NCI-H2029 (cell line): ENCODE results near the gene CLDN6.

Source experiments
- DNase-seq: peaks from one replicate; lab custom pipeline; 2025; lab: John Stamatoyannopoulos, UW

The CLDN6 gene

GRCh38 chr16:3013491-3013951, 4.5 kb downstream of the CLDN6 start:
- no peak for DNase-seq

DNA sequence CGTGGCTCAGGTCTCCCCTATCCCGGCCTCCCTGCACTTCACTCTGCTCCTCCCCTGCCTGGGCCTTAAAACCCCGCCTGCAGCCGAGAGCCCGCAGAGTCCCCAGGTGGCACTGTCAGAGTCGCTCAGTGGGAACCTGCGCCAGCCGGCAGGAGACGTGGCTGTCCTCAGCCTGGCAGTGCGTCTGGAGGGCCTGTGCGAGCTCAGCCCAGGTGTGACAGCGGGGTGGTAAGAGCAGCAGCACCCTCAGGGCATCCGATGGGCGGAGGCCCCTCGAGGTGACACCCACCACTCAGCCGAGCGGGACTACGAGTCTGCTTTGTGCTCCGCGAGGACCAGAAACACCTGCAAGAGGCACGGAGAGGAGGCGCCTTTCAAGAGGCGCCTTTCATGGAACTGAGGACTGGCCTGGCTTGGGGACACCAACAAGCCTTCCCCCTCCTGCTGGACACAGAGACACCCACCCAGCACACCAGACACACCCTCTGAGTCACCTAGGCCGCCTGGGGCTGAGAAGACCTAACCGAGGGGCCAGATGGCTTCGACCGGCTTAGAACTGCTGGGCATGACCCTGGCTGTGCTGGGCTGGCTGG, 5.1 kb downstream of the CLDN6 start, which contains the start of gene CLDN9:
Gene CLDN9, plus strand, starts transcription at position 96 of the 593 bp plus-strand sequence. Its CDS starts 440 bp downstream, at position 536.
- DNase-seq = no peak

- peak; percentile 35 for DNase-seq
Measured at GRCh38 chr16:3012246-3012645, 5.7 kb downstream of the CLDN6 start.

DNA sequence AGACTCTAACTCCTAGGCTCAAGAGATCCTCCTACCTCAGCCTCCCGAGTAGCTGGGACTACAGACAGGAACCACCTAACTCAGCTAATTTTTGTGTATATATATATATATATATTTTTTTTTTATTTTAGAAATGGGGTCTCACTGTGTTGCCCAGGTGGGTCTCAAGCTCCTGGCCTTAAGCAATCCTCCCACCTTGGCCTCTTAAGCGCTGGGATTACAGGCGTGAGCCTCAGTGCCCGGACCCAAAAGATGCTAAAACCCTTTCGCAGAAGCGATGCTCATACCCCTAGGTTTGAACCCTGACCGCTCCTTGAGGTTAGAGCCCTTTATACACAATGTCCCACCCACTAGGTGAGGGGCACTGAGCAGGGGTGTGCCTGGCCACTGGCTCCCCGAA, 7.5 kb downstream of the CLDN6 start:
- no peak for DNase-seq

- no peak for DNase-seq
Measured at GRCh38 chr16:3009568-3010390, 8.2 kb downstream of the CLDN6 start.

GRCh38 chr16:3008690-3009037, 9.3 kb downstream of the CLDN6 start:
- DNase-seq = no peak

DNA sequence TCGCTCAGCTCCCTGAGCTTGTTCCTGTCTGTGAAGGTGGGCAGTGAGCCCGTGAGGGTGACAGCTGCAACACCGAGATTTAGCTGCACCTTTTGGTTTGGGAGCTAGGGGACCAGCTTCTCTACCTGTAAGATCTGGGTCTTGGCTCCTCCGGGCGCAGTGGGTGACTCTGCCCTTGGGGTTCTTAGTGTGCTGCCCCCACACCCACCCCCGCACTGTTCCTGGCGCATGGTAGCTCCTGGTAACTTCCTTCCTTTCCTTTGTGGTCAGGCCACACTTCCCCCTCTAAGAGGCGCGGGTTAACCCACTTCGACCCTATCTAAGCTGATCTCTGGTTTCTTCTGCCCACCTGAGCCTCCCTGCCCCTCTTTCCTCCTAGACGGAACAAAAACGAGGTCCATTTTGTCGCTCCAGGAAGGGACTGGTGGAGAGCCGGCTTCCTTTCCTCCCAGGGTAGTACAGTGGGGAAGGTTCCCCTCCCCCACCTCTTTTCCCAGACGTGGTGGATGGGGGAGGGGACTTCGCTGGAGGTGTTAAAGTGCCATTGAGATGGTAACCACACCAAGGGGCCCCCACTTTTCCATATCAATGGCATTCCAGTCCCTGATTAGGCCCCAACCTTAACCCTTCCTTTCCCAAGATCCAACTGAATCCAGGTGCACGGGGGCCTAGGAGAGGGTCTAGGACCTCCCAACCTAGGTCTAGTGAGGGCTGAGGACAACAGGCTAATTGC, 9.9 kb downstream of the CLDN6 start:
- DNase-seq = no peak

DNA sequence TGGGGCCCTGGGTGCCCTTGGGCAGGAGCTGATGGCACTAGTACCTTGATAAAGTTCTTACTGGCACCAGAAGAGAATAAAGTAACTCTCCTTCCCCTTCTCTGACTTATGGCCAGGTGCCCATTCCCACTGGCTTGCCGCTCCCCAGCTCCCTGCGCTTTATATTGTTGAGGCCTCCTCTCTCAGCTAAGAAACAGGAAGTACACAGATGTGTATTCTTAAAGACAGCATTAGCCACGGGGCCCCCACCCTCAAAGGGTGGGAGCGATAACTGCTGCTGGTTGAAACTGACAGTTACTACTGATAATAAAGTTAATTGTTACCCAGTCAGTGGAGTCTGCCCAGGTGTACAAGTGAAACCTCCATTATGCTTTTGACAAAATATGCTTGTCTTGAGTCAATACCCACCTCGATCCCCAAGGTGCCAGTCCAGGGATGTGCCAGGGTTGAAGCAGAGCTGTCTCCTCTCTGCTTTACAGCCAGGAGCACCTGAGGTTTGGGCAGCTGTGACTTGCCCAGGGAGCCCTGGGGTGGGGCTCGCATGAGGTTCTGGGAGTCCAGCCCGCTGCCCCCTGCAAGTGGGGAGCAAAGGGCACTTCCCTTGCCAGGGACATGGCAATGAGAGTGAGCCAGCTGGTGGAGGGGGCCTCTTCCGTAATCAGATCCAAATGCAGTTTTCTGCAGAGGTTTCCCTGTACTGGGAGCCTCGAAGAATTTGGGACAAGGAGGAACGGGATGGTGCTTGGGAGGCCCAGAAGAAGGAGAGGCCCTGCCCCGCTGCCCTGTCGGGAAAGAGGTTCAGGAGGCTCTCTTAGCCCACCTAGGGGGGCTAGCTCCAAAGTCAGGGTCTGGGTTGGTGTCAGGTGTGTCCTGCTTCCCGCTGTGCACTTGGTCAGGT, 10.7 kb downstream of the CLDN6 start:
- DNase-seq = no peak

GRCh38 chr16:3004781-3005284, 13.2 kb downstream of the CLDN6 start:
- DNase-seq = no peak

DNA sequence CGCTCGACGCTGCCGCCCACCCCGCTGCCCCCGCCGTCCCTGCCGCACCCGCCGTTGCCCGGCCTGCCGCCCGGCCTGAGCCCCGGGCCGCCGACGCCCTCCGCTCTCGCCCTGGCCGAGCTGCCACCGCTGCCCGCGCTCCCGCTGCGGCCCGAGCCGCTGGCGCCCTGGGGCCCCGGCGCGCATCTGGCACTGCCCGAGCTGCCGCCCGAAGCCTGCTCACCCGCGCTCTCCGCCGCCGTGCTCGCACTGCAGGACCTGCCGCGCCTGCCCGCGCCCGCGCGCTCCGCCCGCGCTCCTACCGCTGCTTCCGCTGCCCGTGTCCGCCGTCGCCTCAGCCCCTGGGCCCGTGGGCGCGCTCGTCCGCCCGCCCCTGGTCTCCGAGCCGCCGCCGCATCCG, 13.7 kb downstream of the CLDN6 start:
- peak; percentile 26 for DNase-seq

DNA sequence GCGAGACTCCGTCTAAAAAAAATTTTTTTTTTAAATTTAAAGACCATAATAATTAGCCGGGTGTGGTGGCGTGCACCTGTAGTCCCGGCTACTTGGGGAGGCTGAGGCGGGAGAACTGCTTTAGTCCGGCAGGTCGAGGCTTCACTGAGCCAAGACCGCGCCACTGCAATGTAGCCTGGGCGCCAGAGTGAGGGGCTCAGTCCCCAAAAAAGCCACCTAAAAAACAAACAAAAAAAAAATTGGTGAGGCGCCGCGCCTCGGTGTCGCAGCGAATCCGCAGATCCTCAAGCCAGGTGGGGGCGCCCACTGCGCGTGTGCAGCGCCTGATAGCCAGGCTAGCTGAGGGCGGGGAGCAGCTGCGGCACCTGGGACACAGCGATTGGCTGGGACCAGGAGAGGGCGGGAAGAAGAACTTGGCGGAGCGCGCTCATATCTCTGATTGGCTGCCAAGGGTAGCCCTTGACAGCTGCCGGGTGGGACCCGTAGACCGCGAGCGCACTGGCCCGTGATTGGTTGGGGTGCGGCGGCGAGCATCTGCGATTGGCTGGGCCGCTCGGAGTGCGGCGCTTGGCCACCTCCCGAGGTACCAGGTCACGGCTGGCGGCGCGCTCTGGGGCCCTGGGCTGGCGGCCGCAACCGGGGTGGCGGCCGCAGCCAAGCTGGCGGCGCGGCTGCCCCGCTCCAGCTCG, 14.3 kb downstream of the CLDN6 start:
- DNase-seq = peak; percentile 95

DNA sequence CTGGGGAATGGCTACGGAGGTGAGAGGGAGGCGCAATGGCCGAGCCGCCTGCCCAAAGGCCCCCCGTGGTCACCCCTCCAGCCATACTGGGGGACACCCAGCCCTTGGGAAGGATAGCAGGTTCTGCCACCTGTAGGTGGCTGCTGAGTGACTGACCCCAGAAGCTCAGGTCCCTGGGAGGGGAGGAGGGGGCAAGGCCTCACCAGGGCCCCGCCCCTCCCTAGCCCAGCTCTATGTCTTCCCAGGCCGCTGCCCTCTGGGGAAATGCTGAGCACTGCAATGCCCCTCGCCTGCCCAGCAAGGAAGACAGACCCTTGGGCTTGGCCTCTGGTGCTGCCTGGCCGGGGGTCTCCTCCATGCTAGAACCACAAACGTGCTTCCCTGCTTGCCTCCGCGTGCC, 16.7 kb downstream of the CLDN6 start:
- DNase-seq = no peak

DNA sequence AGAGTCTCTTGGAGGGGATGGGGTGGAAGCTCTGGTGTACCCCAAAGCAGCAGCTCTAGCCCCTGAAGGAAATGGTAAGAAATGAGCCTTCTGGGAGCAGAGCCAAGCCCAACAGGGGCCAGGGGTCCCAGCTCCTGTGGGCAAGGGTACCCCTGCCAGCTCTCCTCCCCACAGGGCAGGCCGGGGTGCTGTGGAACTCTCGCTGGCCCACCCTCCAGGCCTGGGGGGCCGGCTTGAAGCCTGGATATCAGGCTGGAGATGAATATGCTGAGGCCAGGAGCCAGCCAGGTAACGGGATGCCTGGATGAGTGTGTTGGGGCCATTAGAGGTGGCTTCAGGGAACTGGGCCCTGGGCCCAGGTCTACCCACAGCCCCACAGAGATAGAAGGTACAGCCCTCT, 17.4 kb downstream of the CLDN6 start:
- no peak for DNase-seq

DNA sequence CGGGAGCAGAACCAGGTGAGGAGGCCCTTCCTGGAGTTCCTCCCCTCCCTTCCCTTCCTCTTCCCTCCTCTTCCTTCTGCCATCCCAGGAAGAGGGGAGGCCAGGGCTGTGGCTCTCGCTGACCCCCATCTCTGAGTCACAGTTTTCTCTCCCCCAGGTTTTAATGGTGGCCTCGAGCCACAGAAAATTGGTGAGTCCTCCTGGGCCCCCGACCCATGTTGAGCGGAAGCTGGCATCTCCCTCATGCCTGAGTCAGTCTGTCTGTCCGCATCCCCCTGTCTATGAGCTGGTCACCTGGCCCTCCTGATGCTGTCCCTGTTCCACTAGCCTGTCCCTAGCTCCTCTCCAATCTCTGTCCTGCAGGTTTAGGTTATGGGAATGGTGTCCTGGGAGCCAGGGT, 18.1 kb downstream of the CLDN6 start:
- DNase-seq = no peak

- no peak for DNase-seq
Measured at GRCh38 chr16:2996298-2996697, 21.7 kb downstream of the CLDN6 start.

DNA sequence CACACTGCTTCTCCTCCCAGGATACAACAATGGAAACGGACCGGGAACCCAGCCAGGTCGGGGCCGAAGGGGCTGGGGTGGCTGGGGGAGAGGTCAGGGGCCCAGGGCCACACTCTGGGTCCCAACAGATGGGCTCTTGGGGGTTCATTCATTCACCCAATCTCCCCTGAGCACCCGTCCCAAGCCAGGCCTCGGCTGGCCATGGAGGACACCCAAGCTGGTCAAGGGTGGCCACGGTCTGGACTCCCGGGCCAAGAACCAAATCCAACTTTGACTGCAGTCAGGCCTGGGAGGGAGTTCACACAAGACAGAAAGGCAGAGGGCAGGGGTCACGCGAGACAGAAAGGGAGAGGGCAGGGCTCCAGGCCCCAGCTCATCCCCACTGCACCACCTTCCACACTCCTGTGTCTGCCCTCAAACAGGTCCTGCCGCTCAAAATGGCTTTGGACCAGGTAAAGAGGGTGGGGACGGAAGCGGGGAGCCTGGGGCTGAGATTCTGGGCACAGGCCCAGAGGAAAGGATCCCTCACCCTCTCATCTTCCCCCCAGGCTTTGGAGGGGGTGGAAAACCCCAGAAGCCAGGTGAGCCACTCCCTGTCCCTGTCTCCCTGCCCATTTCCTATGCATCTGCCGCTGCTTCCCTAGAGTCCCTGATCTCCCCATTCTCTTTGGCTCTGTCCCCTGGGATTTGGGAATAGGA, 25.5 kb downstream of the CLDN6 start:
- DNase-seq = no peak

GRCh38 chr16:2991566-2992261, 26.3 kb downstream of the CLDN6 start:
- no peak for DNase-seq

GRCh38 chr16:2990891-2991290, 27.1 kb downstream of the CLDN6 start:
- DNase-seq = no peak

DNA sequence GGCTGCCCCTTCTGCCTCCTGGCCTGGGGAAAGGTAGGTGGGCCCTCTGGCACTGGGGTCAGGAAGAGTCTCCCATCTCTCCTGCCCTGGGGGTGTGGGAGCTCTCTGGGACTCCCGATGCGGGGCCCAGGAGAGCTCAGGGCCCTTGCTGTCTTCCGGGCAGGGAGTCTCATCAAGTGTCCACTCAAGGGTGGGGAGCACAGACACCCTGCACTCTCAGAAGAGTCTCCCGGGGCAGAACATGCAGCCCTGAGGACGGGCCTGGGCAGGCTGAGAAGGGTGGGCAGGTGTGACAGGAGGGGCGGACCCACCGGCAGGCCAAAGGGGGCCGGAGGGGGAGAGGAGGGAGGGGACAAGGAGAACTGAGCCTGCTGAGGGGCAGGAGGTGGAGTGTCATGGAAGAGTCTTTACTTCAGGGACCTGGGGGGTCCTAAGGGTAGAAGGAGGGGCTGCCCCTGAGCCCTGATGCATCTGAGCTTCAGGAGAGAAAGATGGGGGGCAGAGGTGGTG, 29.3 kb downstream of the CLDN6 start:
- no peak for DNase-seq

DNA sequence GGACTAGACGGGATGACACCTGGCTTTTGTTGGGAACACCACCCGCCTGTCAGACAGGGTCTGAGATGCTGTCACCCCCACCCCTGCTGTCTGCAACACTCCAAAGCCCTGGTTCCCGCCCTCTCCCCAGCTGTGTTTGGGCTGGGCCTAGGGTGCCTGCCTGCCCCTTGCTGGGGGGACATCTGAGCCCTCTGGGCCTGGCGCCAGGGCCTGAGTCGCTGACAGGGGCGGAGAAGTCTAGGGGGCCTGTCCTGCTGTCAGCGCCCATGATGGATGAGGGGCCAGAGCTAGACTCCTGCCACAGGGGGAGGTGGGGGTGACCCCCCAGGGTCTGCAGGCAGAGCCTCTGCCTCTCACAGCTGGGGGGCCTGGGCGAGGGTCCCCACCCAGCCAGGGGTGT, 30.1 kb downstream of the CLDN6 start:
- no peak for DNase-seq
